ENCODE data around the gene TES.

TES gene

GRCh38 chr7:116187400-116187799 is 22.9 kb upstream of the TES start:
- Histone ChIP-seq H3K9me3 (ENCODE audit: control insufficient read depth, low read length) (no peaks in the 10 kb centered on the region), H3K27me3 (ENCODE audit: control insufficient read depth, insufficient read depth, low read length, poor library complexity, severe bottlenecking) (no peaks in the 10 kb centered on the region), H3K4me1 (ENCODE audit: control insufficient read depth, insufficient read depth, low read length) (no peaks in the 10 kb centered on the region), H3K4me3 (ENCODE audit: insufficient read depth, low read depth, low read length) (no peak overlapping the region), H3K36me3 (ENCODE audit: control insufficient read depth, insufficient read depth, low read length) (no peaks in the 10 kb centered on the region), H3K27ac (ENCODE audit: insufficient read depth, low read depth, low read length, poor library complexity, severe bottlenecking) (no peak overlapping the region)
- WGBS, 2 experiments, result 80 to 92% methylated on average over 1 of the region's 1 CpG

- whole genome bisulfite sequencing, 2 experiments, result 96 to 100% methylated on average over 4 to 5 of the region's 5 CpGs
- H3K9me3 ChIP-seq (ENCODE audit: control insufficient read depth, low read length), result no peaks in the 10 kb centered on the region
- no peak overlapping the region for H3K4me3 ChIP-seq (ENCODE audit: insufficient read depth, low read depth, low read length)
- H3K27ac ChIP-seq (ENCODE audit: insufficient read depth, low read depth, low read length, poor library complexity, severe bottlenecking), result no peak overlapping the region
- no peaks in the 10 kb centered on the region for H3K36me3 ChIP-seq (ENCODE audit: control insufficient read depth, insufficient read depth, low read length)
- H3K4me1 ChIP-seq (ENCODE audit: control insufficient read depth, insufficient read depth, low read length), result no peaks in the 10 kb centered on the region
- no peaks in the 10 kb centered on the region for H3K27me3 ChIP-seq (ENCODE audit: control insufficient read depth, insufficient read depth, low read length, poor library complexity, severe bottlenecking)
Measured at GRCh38 chr7:116193329-116194087, 16.8 kb upstream of the TES start.

GRCh38 chr7:116194115-116194514 is 16.2 kb upstream of the TES start:
- WGBS, 2 experiments, result 100% methylated on average over 2 of the region's 2 CpGs; no CpG with 5 or more reads in 1 of the 2 experiments
- Histone ChIP-seq H3K4me3 (ENCODE audit: insufficient read depth, low read depth, low read length) (no peak overlapping the region), H3K9me3 (ENCODE audit: control insufficient read depth, low read length) (no peaks in the 10 kb centered on the region), H3K27ac (ENCODE audit: insufficient read depth, low read depth, low read length, poor library complexity, severe bottlenecking) (no peak overlapping the region), H3K36me3 (ENCODE audit: control insufficient read depth, insufficient read depth, low read length) (no peaks in the 10 kb centered on the region), H3K27me3 (ENCODE audit: control insufficient read depth, insufficient read depth, low read length, poor library complexity, severe bottlenecking) (no peaks in the 10 kb centered on the region), H3K4me1 (ENCODE audit: control insufficient read depth, insufficient read depth, low read length) (no peaks in the 10 kb centered on the region)

DNA sequence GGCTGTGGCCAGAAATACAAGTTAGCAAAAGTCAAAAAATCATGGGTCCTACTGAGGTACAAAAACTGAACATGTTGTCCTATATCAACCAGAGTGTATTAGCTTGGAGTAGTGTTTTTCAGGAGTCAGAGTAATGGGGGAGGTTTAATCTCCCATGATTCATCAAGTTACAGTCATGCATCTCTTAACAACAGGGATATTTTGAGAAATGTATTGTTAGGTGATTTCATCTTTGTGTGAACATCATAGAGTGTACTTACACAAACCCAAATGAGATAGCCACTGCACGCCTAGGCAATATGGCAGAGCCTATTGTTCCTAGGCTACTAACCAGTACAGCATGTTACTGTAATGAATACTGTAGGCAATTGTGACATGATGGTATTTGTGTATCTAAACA is 14.9 kb upstream of the TES start:
- Histone ChIP-seq H3K4me1 (ENCODE audit: control insufficient read depth, insufficient read depth, low read length) (no peaks in the 10 kb centered on the region), H3K9me3 (ENCODE audit: control insufficient read depth, low read length) (no peaks in the 10 kb centered on the region), H3K4me3 (ENCODE audit: insufficient read depth, low read depth, low read length) (no peak overlapping the region), H3K27me3 (ENCODE audit: control insufficient read depth, insufficient read depth, low read length, poor library complexity, severe bottlenecking) (no peaks in the 10 kb centered on the region), H3K36me3 (ENCODE audit: control insufficient read depth, insufficient read depth, low read length) (no peaks in the 10 kb centered on the region), H3K27ac (ENCODE audit: insufficient read depth, low read depth, low read length, poor library complexity, severe bottlenecking) (no peak overlapping the region)
- WGBS, 2 experiments, result 100% methylated on average over 1 of the region's 1 CpG

- 90 to 97% methylated on average over 3 of the region's 3 CpGs for WGBS, 2 experiments
- Histone ChIP-seq H3K4me1 (ENCODE audit: control insufficient read depth, insufficient read depth, low read length) (no peaks in the 10 kb centered on the region), H3K27ac (ENCODE audit: insufficient read depth, low read depth, low read length, poor library complexity, severe bottlenecking) (no peak overlapping the region), H3K4me3 (ENCODE audit: insufficient read depth, low read depth, low read length) (no peak overlapping the region), H3K36me3 (ENCODE audit: control insufficient read depth, insufficient read depth, low read length) (no peaks in the 10 kb centered on the region), H3K9me3 (ENCODE audit: control insufficient read depth, low read length) (no peaks in the 10 kb centered on the region), H3K27me3 (ENCODE audit: control insufficient read depth, insufficient read depth, low read length, poor library complexity, severe bottlenecking) (no peaks in the 10 kb centered on the region)
Measured at GRCh38 chr7:116196947-116197346, 13.4 kb upstream of the TES start.

GRCh38 chr7:116197360-116197759 is 13.0 kb upstream of the TES start:
- H3K9me3 ChIP-seq (ENCODE audit: control insufficient read depth, low read length), result no peaks in the 10 kb centered on the region
- 93 to 96% methylated on average over 3 of the region's 3 CpGs for WGBS, 2 experiments
- no peak overlapping the region for H3K27ac ChIP-seq (ENCODE audit: insufficient read depth, low read depth, low read length, poor library complexity, severe bottlenecking)
- H3K27me3 ChIP-seq (ENCODE audit: control insufficient read depth, insufficient read depth, low read length, poor library complexity, severe bottlenecking), result no peaks in the 10 kb centered on the region
- H3K36me3 ChIP-seq (ENCODE audit: control insufficient read depth, insufficient read depth, low read length), result no peaks in the 10 kb centered on the region
- no peaks in the 10 kb centered on the region for H3K4me1 ChIP-seq (ENCODE audit: control insufficient read depth, insufficient read depth, low read length)
- H3K4me3 ChIP-seq (ENCODE audit: insufficient read depth, low read depth, low read length), result no peak overlapping the region

DNA sequence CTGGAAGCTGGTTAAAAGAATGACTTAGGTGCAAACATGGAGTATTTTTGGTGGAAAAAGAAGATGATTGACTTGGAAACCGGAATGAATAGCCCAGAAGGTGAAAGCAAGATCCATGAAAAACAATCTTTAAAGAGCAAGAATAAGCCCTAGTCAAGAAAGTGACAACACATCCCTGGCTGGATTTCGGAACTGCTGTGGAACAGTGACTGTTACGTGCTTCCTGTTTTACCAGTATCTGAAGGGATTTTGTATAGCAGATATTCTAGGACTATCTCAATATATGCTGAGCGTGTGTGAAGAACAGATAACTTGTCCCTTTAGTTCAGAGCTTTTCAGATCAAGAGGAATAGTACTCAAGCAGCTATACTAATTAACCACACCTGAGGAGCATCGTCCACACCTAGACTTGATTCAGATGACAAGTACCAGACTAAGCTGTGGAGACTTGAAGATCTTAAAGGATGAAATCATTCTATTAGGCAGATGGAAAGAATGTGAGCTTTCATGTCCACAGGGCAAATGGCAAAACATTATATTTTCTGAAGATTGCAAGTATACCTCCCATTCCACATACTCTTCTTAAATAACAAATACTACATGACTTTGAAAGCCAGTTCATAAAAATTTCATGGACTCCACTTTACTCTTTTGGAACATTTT is 11.5 kb upstream of the TES start:
- WGBS, 2 experiments, result 86 to 95% methylated on average over 5 of the region's 5 CpGs
- Histone ChIP-seq H3K27ac (ENCODE audit: insufficient read depth, low read depth, low read length, poor library complexity, severe bottlenecking) (no peak overlapping the region), H3K4me1 (ENCODE audit: control insufficient read depth, insufficient read depth, low read length) (no peaks in the 10 kb centered on the region), H3K36me3 (ENCODE audit: control insufficient read depth, insufficient read depth, low read length) (no peaks in the 10 kb centered on the region), H3K9me3 (ENCODE audit: control insufficient read depth, low read length) (no peaks in the 10 kb centered on the region), H3K4me3 (ENCODE audit: insufficient read depth, low read depth, low read length) (no peak overlapping the region), H3K27me3 (ENCODE audit: control insufficient read depth, insufficient read depth, low read length, poor library complexity, severe bottlenecking) (no peaks in the 10 kb centered on the region)

DNA sequence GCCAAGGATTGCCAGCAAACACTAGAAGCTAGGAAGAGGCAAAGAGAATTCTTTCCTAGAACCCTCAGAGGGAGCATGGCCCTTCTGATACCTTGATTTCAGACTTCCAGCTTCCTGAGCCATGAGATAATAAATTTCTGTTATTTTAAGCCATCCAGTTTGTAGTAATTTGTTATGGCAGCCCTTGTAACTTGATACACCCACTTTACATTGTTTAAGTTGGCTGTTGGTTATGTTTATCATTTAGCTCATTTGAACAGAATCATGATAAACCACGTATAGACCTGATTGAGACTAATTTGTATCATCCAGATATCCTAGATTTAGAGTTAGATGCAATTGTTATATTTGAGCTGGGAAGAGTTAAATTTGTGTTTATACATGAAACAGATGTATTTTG is 9.4 kb upstream of the TES start:
- WGBS, 2 experiments, result 100% methylated on average over 1 of the region's 1 CpG
- H3K4me1 ChIP-seq (ENCODE audit: control insufficient read depth, insufficient read depth, low read length), result no peaks in the 10 kb centered on the region
- H3K9me3 ChIP-seq (ENCODE audit: control insufficient read depth, low read length), result no peaks in the 10 kb centered on the region
- no peaks in the 10 kb centered on the region for H3K36me3 ChIP-seq (ENCODE audit: control insufficient read depth, insufficient read depth, low read length)
- no peak overlapping the region for H3K27ac ChIP-seq (ENCODE audit: insufficient read depth, low read depth, low read length, poor library complexity, severe bottlenecking)
- no peak overlapping the region for H3K4me3 ChIP-seq (ENCODE audit: insufficient read depth, low read depth, low read length)
- H3K27me3 ChIP-seq (ENCODE audit: control insufficient read depth, insufficient read depth, low read length, poor library complexity, severe bottlenecking), result no peaks in the 10 kb centered on the region

DNA sequence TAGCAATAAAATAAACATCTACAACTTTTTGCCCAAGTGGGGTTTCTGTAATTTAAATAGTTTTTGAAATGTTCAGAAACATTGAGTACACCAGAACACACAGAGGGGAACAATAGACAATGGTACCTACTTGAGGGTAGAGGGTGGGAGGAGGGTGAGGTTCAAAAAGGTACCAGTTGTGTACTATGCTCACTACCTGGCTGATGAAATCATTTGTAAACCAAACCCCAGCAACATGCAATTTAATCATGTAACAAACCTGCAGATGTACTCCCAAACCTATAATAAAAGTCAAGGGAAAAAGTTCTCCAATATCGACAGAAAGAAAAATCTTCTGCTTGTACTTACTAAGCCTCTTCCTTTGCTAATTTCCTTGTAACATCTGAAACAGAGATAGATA is 4.2 kb upstream of the TES start:
- 89 to 95% methylated on average over 1 of the region's 1 CpG for WGBS, 2 experiments
- Histone ChIP-seq H3K9me3 (ENCODE audit: control insufficient read depth, low read length) (no peaks in the 10 kb centered on the region), H3K4me1 (ENCODE audit: control insufficient read depth, insufficient read depth, low read length) (peaks cover 2% of the 10 kb centered on the region), H3K36me3 (ENCODE audit: control insufficient read depth, insufficient read depth, low read length) (no peaks in the 10 kb centered on the region), H3K4me3 (ENCODE audit: insufficient read depth, low read depth, low read length) (no peak overlapping the region), H3K27ac (ENCODE audit: insufficient read depth, low read depth, low read length, poor library complexity, severe bottlenecking) (no peak overlapping the region), H3K27me3 (ENCODE audit: control insufficient read depth, insufficient read depth, low read length, poor library complexity, severe bottlenecking) (peaks cover 27% of the 10 kb centered on the region)

- H3K4me1 ChIP-seq (ENCODE audit: control insufficient read depth, insufficient read depth, low read length), result peaks cover 4% of the 10 kb centered on the region
- WGBS, 2 experiments, result 100% methylated on average over 1 of the region's 1 CpG; no CpG with 5 or more reads in 1 of the 2 experiments
- H3K36me3 ChIP-seq (ENCODE audit: control insufficient read depth, insufficient read depth, low read length), result no peaks in the 10 kb centered on the region
- H3K27ac ChIP-seq (ENCODE audit: insufficient read depth, low read depth, low read length, poor library complexity, severe bottlenecking), result no peak overlapping the region
- H3K4me3 ChIP-seq (ENCODE audit: insufficient read depth, low read depth, low read length), result no peak overlapping the region
- peaks cover 46% of the 10 kb centered on the region for H3K27me3 ChIP-seq (ENCODE audit: control insufficient read depth, insufficient read depth, low read length, poor library complexity, severe bottlenecking)
- no peaks in the 10 kb centered on the region for H3K9me3 ChIP-seq (ENCODE audit: control insufficient read depth, low read length)
Measured at GRCh38 chr7:116208919-116209318, 1.4 kb upstream of the TES start.
